MM.1S (cell line): ENCODE results near the gene SLC4A3.

Experiments
- CTCF ChIP-seq: fragments of 300-600 bp; sonication (generic); IDR thresholded peaks from 2 replicates; pipeline ENCODE4 v1.5.1; 2016; ENCODE audit warnings: antibody characterized with exemption, low read length, mixed read lengths
- EZH2 ChIP-seq: fragments of 300-600 bp; sonication (generic); optimal IDR thresholded peaks from 2 replicates; pipeline ENCODE3; 2017; ENCODE audit warnings: low read depth, mild to moderate bottlenecking, antibody characterized with exemption, low read length, mixed read lengths

GRCh38 chr2:219615036-219615435, 12.4 kb upstream of the SLC4A3 start:
- TF ChIP-seq EZH2 (no peak), CTCF (no peak)
